GM03348 (cell line): ENCODE measurements around the gene ADD3.
"Not testable (repeated sequence)": the region's sequence is repeated elsewhere in the genome, so short reads cannot be mapped to it uniquely, and the experiment has no call there.

Experiments used
- DNase-seq: peaks from one replicate; pipeline ENCODE4 v3.0.0; 2012; ENCODE audit warnings: low spot score

The ADD3 gene

GRCh38 chr10:109975244-109976190, 32.3 kb upstream of the ADD3 start:
- DNase-seq = no peak

- DNase-seq = no peak
Measured at GRCh38 chr10:109976681-109977080, 31.1 kb upstream of the ADD3 start.

- peak; percentile 62 for DNase-seq
Measured at GRCh38 chr10:109977382-109977806, 30.4 kb upstream of the ADD3 start.

- DNase-seq = peak; percentile 36
Measured at GRCh38 chr10:109978481-109978880, 29.3 kb upstream of the ADD3 start.

GRCh38 chr10:109979215-109979614, 28.6 kb upstream of the ADD3 start:
- no peak for DNase-seq

GRCh38 chr10:109981650-109982049, 26.1 kb upstream of the ADD3 start:
- peak; percentile 34 for DNase-seq

GRCh38 chr10:109982123-109982522, 25.7 kb upstream of the ADD3 start:
- no peak for DNase-seq

- DNase-seq = no peak
Measured at GRCh38 chr10:109982812-109983211, 25.0 kb upstream of the ADD3 start.

- DNase-seq = no peak
Measured at GRCh38 chr10:109984013-109984412, 23.8 kb upstream of the ADD3 start.

GRCh38 chr10:109985768-109986167, 22.0 kb upstream of the ADD3 start:
- not testable (repeated sequence) for DNase-seq

GRCh38 chr10:109987452-109988211, 20.2 kb upstream of the ADD3 start:
- peak; percentile 82 for DNase-seq

GRCh38 chr10:109988212-109988596, 19.6 kb upstream of the ADD3 start:
- peak; percentile 42 for DNase-seq

- DNase-seq = no peak
Measured at GRCh38 chr10:109991266-109991855, 16.4 kb upstream of the ADD3 start.

GRCh38 chr10:109992485-109992884, 15.3 kb upstream of the ADD3 start:
- peak; percentile 70 for DNase-seq

GRCh38 chr10:109993551-109994330, 14.0 kb upstream of the ADD3 start:
- DNase-seq = no peak

GRCh38 chr10:109994711-109995577, 12.8 kb upstream of the ADD3 start:
- DNase-seq = no peak

GRCh38 chr10:109995595-109995994, 12.2 kb upstream of the ADD3 start:
- no peak for DNase-seq

GRCh38 chr10:109996225-109996624, 11.6 kb upstream of the ADD3 start:
- DNase-seq = no peak

- no peak for DNase-seq
Measured at GRCh38 chr10:109996766-109997171, 11.0 kb upstream of the ADD3 start.

- DNase-seq = no peak
Measured at GRCh38 chr10:109997233-109997632, 10.6 kb upstream of the ADD3 start.

GRCh38 chr10:109998513-109998912, 9.3 kb upstream of the ADD3 start:
- DNase-seq = no peak
